Loucy (cell line): ENCODE results near the gene PDZD4.

ENCODE experiments used
- H2AFZ ChIP-seq: fragments of 200-600 bp; sonication (generic); 2 replicates; pipeline ENCODE4 v1.6.0; 2016; ENCODE audit warnings: antibody characterized with exemption, mild to moderate bottlenecking, low read length, moderate library complexity
- H3F3A ChIP-seq: fragments of 200-600 bp; 2 replicates; pipeline ENCODE4 v1.6.0; 2016; ENCODE audit warnings: antibody characterized with exemption, low read depth, mild to moderate bottlenecking
- H3K27me3 ChIP-seq: fragments of 200-600 bp; sonication (generic); 2 replicates; pipeline ENCODE4 v1.6.1; 2014; ENCODE audit warnings: low read length, mild to moderate bottlenecking; ENCODE audit not compliant: insufficient read depth, poor library complexity, severe bottlenecking
- H3K36me3 ChIP-seq: fragments of 200-600 bp; sonication (generic); 2 replicates; pipeline ENCODE4 v1.6.1; 2016; ENCODE audit warnings: low read length; ENCODE audit not compliant: insufficient read depth
- H3K4me1 ChIP-seq: fragments of 200-600 bp; sonication (generic); 2 replicates; pipeline ENCODE4 v1.5.1; 2014; ENCODE audit warnings: low read length, mild to moderate bottlenecking; ENCODE audit not compliant: insufficient read depth, poor library complexity, severe bottlenecking
- H3K4me2 ChIP-seq: fragments of 200-600 bp; sonication (generic); 2 replicates; pipeline ENCODE4 v1.6.0; 2014; ENCODE audit warnings: antibody characterized with exemption, low read length, low read depth, mild to moderate bottlenecking; ENCODE audit not compliant: poor library complexity, severe bottlenecking
- H3K4me3 ChIP-seq: fragments of 200-600 bp; sonication (generic); 2 replicates; pipeline ENCODE4 v1.5.1; 2014; ENCODE audit warnings: low read length, mild to moderate bottlenecking, mixed read lengths; ENCODE audit not compliant: poor library complexity, severe bottlenecking
- H3K79me2 ChIP-seq: fragments of 200-600 bp; sonication (generic); 2 replicates; pipeline ENCODE4 v1.6.1; 2014; ENCODE audit warnings: low read length; ENCODE audit not compliant: insufficient read depth
- H3K9ac ChIP-seq: fragments of 200-600 bp; sonication (generic); 2 replicates; pipeline ENCODE4 v1.6.0; 2014; ENCODE audit warnings: mild to moderate bottlenecking, low read depth, low read length, moderate library complexity; ENCODE audit not compliant: poor library complexity, severe bottlenecking
- H3K9me2 ChIP-seq: fragments of 200-600 bp; sonication (generic); replicated peaks from 2 replicates; pipeline ENCODE4 v1.6.1; 2016; ENCODE audit warnings: low read depth, low read length, mixed read lengths
- H3K9me3 ChIP-seq: fragments of 200-600 bp; sonication (generic); 2 replicates; pipeline ENCODE4 v1.6.1; 2014; ENCODE audit warnings: mild to moderate bottlenecking, antibody characterized with exemption, low read length, low read depth; ENCODE audit not compliant: insufficient read depth
- H4K20me1 ChIP-seq: fragments of 200-600 bp; sonication (generic); 2 replicates; pipeline ENCODE4 v1.6.0; 2014; ENCODE audit warnings: antibody characterized with exemption, low read length, mild to moderate bottlenecking; ENCODE audit not compliant: insufficient read depth, poor library complexity, severe bottlenecking
- CTCF ChIP-seq: fragments of 200-600 bp; sonication (generic); conservative IDR thresholded peaks from 2 replicates; pipeline ENCODE4 v1.5.1; 2014; ENCODE audit warnings: mild to moderate bottlenecking, antibody characterized with exemption, low read length
- EZH2phosphoT487 ChIP-seq: fragments of 200-600 bp; IDR thresholded peaks from 2 replicates; pipeline ENCODE4 v1.6.1; 2018; ENCODE audit warnings: antibody characterized with exemption, mild to moderate bottlenecking, moderate library complexity, borderline replicate concordance

The PDZD4 gene

GRCh38 chrX:153845842-153846241, 15.5 kb upstream of the PDZD4 start:
- Histone ChIP-seq H4K20me1 (no peaks in the 10 kb centered on the region), H3K79me2 (no peaks in the 10 kb centered on the region), H3K36me3 (no peaks in the 10 kb centered on the region), H3K4me1 (no peaks in the 10 kb centered on the region), H3K9ac (no peak overlapping the region), H3K9me3 (no peaks in the 10 kb centered on the region), H3K27me3 (no peaks in the 10 kb centered on the region), H3K9me2 (no peaks in the 10 kb centered on the region), H3K4me3 (no peak overlapping the region), H2AFZ (no peak overlapping the region), H3K4me2 (no peak overlapping the region), H3F3A (no peaks in the 10 kb centered on the region)
- TF ChIP-seq CTCF, result no peak
- TF ChIP-seq EZH2phosphoT487, result no peak

- Histone ChIP-seq H3K9ac (no peak overlapping the region), H3K4me3 (no peak overlapping the region), H3K4me2 (no peak overlapping the region), H3K79me2 (no peaks in the 10 kb centered on the region), H3K9me3 (no peaks in the 10 kb centered on the region), H2AFZ (no peak overlapping the region), H3K27me3 (no peaks in the 10 kb centered on the region), H4K20me1 (no peaks in the 10 kb centered on the region), H3K9me2 (no peaks in the 10 kb centered on the region), H3K4me1 (no peaks in the 10 kb centered on the region), H3F3A (no peaks in the 10 kb centered on the region), H3K36me3 (no peaks in the 10 kb centered on the region)
- no peak for TF ChIP-seq EZH2phosphoT487
- no peak for TF ChIP-seq CTCF
Observed at GRCh38 chrX:153845195-153845594, 14.9 kb upstream of the PDZD4 start.

- no peak overlapping the region for H3K4me2 ChIP-seq
- no peak for TF ChIP-seq CTCF
- TF ChIP-seq EZH2phosphoT487, result no peak
- no peak overlapping the region for H3K4me3 ChIP-seq
Observed at GRCh38 chrX:153844509-153845082, 14.3 kb upstream of the PDZD4 start.

More at GRCh38 chrX:153844509-153845082, 14.3 kb upstream of the PDZD4 start:
- no peaks in the 10 kb centered on the region for H3K27me3 ChIP-seq
- H3K4me1 ChIP-seq, result no peaks in the 10 kb centered on the region
- H3K9me2 ChIP-seq, result no peaks in the 10 kb centered on the region
- H3K9me3 ChIP-seq, result no peaks in the 10 kb centered on the region
- H3K36me3 ChIP-seq, result no peaks in the 10 kb centered on the region
- H2AFZ ChIP-seq, result no peak overlapping the region
- no peaks in the 10 kb centered on the region for H4K20me1 ChIP-seq
- no peak overlapping the region for H3K9ac ChIP-seq
- no peaks in the 10 kb centered on the region for H3F3A ChIP-seq
- no peaks in the 10 kb centered on the region for H3K79me2 ChIP-seq
